GM23338 (cell line): ENCODE measurements around the gene SPDYE17. TPM values are rescaled to one million over a fixed set of nuclear protein-coding genes. Genes with fewer than 3 reads are reported as not detected.
"Not testable (repeated sequence)": the region's sequence is repeated elsewhere in the genome, so short reads cannot be mapped to it uniquely, and the experiment has no call there.

Source experiments
- ATAC-seq: fragments of 200-7000 bp; cut with Tn5 transposase; 3 replicates; pipeline ENCODE4 v1.9.1; 2020
- DNase-seq: peaks from one replicate; pipeline ENCODE4 v3.0.0-alpha.2; 2015; ENCODE audit warnings: low spot score
- H2AFZ ChIP-seq: fragments of 200-600 bp; sonication (generic); 2 replicates; pipeline ENCODE4 v1.8.0; 2016; ENCODE audit warnings: antibody characterized with exemption, mild to moderate bottlenecking, moderate library complexity
- H3F3A ChIP-seq: fragments of 200-600 bp; sonication (generic); replicated peaks from 2 replicates; pipeline ENCODE4 v1.8.0; 2017; ENCODE audit warnings: antibody characterized with exemption, mixed run types, low read depth
- H3K27ac ChIP-seq: fragments of 200-600 bp; sonication (generic); 2 replicates; pipeline ENCODE4 v1.6.1; 2016; ENCODE audit warnings: low read depth
- H3K27me3 ChIP-seq: fragments of 200-600 bp; sonication (generic); 2 replicates; pipeline ENCODE4 v1.8.0; 2016; ENCODE audit warnings: mild to moderate bottlenecking, mixed run types, moderate library complexity; ENCODE audit not compliant: insufficient read depth
- H3K36me3 ChIP-seq: fragments of 200-600 bp; sonication (generic); 2 replicates; pipeline ENCODE4 v1.8.0; 2016; ENCODE audit warnings: mild to moderate bottlenecking; ENCODE audit not compliant: insufficient read depth
- H3K4me1 ChIP-seq: fragments of 200-600 bp; sonication (generic); 2 replicates; pipeline ENCODE4 v1.8.0; 2016; ENCODE audit warnings: mild to moderate bottlenecking, moderate library complexity; ENCODE audit not compliant: insufficient read depth
- H3K4me2 ChIP-seq: fragments of 200-600 bp; sonication (generic); 2 replicates; pipeline ENCODE4 v1.7.1; 2017; ENCODE audit warnings: mixed run types
- H3K4me3 ChIP-seq: fragments of 200-600 bp; sonication (generic); 2 replicates; pipeline ENCODE4 v1.6.1; 2016; ENCODE audit warnings: mixed run types
- H3K79me2 ChIP-seq: fragments of 200-600 bp; sonication (generic); replicated peaks from 2 replicates; pipeline ENCODE4 v1.8.0; 2017; ENCODE audit warnings: mild to moderate bottlenecking; ENCODE audit not compliant: insufficient read depth
- H3K9me2 ChIP-seq: fragments of 200-600 bp; sonication (generic); 2 replicates; pipeline ENCODE4 v1.8.0; 2017; ENCODE audit not compliant: insufficient read depth
- H4K20me1 ChIP-seq: fragments of 200-600 bp; sonication (generic); replicated peaks from 2 replicates; pipeline ENCODE4 v1.8.0; 2017; ENCODE audit warnings: mild to moderate bottlenecking; ENCODE audit not compliant: insufficient read depth
- H3K27ac Mint-ChIP-seq: 2 replicates; pipeline ENCODE4 v1.8.0; 2020; ENCODE audit warnings: inconsistent platforms, mild to moderate bottlenecking, moderate library complexity, mixed read lengths
- H3K27me3 Mint-ChIP-seq: 3 replicates; pipeline ENCODE4 v1.8.0; 2022; ENCODE audit warnings: low read depth, mild to moderate bottlenecking, moderate library complexity, mixed read lengths, inconsistent platforms; ENCODE audit not compliant: insufficient read depth, poor library complexity
- H3K36me3 Mint-ChIP-seq: 3 replicates; pipeline ENCODE4 v1.8.0; 2021; ENCODE audit warnings: low read depth, mild to moderate bottlenecking, inconsistent platforms, moderate library complexity, mixed read lengths
- H3K4me1 Mint-ChIP-seq: 3 replicates; pipeline ENCODE4 v1.8.0; 2020; ENCODE audit warnings: mild to moderate bottlenecking, inconsistent platforms, mixed read lengths
- H3K4me3 Mint-ChIP-seq: 3 replicates; pipeline ENCODE4 v1.8.0; 2021; ENCODE audit warnings: moderate library complexity, mild to moderate bottlenecking, inconsistent platforms, mixed read lengths
- H3K9me3 Mint-ChIP-seq: 3 replicates; pipeline ENCODE4 v1.8.0; 2020; ENCODE audit warnings: moderate library complexity, mild to moderate bottlenecking, inconsistent platforms, mixed read lengths
- polyA plus RNA-seq: library from polyadenylated mRNA; unstranded; fragments of >200 nt; fragmentation: Nextera tagmentation; extraction: Ambion mirVana; gene quantifications from 2 replicates; pipeline ENCODE4 v1.2.1, GENCODE V29; 2016
- total RNA-seq: library from RNA; depleted of rRNA; stranded (reverse); fragments of >200 nt; shearing (Covaris generic); gene quantifications from 2 replicates; pipeline ENCODE4 v1.2.3, GENCODE V29; 2014

SPDYE17 gene
- total and polyA plus RNA-seq, 2 experiments from 2014 or later = not detected

- not testable (repeated sequence) for H3K4me3 ChIP-seq, H3K9me3 Mint-ChIP-seq, H3K36me3 Mint-ChIP-seq, H3K4me1 ChIP-seq, DNase-seq, H2AFZ ChIP-seq, H3F3A ChIP-seq, H3K4me2 ChIP-seq, H3K27me3 ChIP-seq, H3K4me1 Mint-ChIP-seq, ATAC-seq, H3K79me2 ChIP-seq, H3K4me3 Mint-ChIP-seq, H3K9me2 ChIP-seq, H4K20me1 ChIP-seq, H3K27ac Mint-ChIP-seq, H3K27me3 Mint-ChIP-seq, H3K36me3 ChIP-seq, H3K27ac ChIP-seq
Measured at GRCh38 chr7:77006127-77007110, 25.7 kb downstream of the SPDYE17 start.

- not testable (repeated sequence) for H3K27me3 ChIP-seq, H3K4me3 ChIP-seq, H3K4me2 ChIP-seq, H3K9me3 Mint-ChIP-seq, H2AFZ ChIP-seq, H3K27ac ChIP-seq, H3K4me1 Mint-ChIP-seq, H3K36me3 Mint-ChIP-seq, DNase-seq, H3K9me2 ChIP-seq, H3K27me3 Mint-ChIP-seq, H3K27ac Mint-ChIP-seq, H3K4me3 Mint-ChIP-seq, H3F3A ChIP-seq, H3K36me3 ChIP-seq, H3K4me1 ChIP-seq, H4K20me1 ChIP-seq, H3K79me2 ChIP-seq, ATAC-seq
Measured at GRCh38 chr7:77005461-77006057, 26.6 kb downstream of the SPDYE17 start.

- not testable (repeated sequence) for H3K9me2 ChIP-seq, H3K4me1 ChIP-seq, H3K4me3 ChIP-seq, H4K20me1 ChIP-seq, H3K27me3 ChIP-seq, DNase-seq, H3K4me1 Mint-ChIP-seq, H3K27ac ChIP-seq, H3K9me3 Mint-ChIP-seq, H3K79me2 ChIP-seq, H3K36me3 Mint-ChIP-seq, H3K36me3 ChIP-seq, H3K27ac Mint-ChIP-seq, H3F3A ChIP-seq, H3K4me2 ChIP-seq, ATAC-seq, H2AFZ ChIP-seq, H3K27me3 Mint-ChIP-seq, H3K4me3 Mint-ChIP-seq
Measured at GRCh38 chr7:77004151-77004550, 28.0 kb downstream of the SPDYE17 start.

GRCh38 chr7:77003241-77003640, 28.9 kb downstream of the SPDYE17 start:
- not testable (repeated sequence) for H3K9me3 Mint-ChIP-seq, H3K27me3 ChIP-seq, H3K27ac Mint-ChIP-seq, H3K4me2 ChIP-seq, DNase-seq, H3K79me2 ChIP-seq, H3K4me3 ChIP-seq, H3K27me3 Mint-ChIP-seq, H3K27ac ChIP-seq, ATAC-seq, H3K4me1 ChIP-seq, H3K36me3 Mint-ChIP-seq, H3K4me3 Mint-ChIP-seq, H3K36me3 ChIP-seq, H3F3A ChIP-seq, H3K4me1 Mint-ChIP-seq, H3K9me2 ChIP-seq, H2AFZ ChIP-seq, H4K20me1 ChIP-seq

GRCh38 chr7:77002678-77003233, 29.4 kb downstream of the SPDYE17 start:
- not testable (repeated sequence) for H4K20me1 ChIP-seq, H2AFZ ChIP-seq, H3K9me2 ChIP-seq, H3K36me3 ChIP-seq, H3F3A ChIP-seq, H3K9me3 Mint-ChIP-seq, DNase-seq, H3K4me1 Mint-ChIP-seq, H3K27ac Mint-ChIP-seq, H3K36me3 Mint-ChIP-seq, H3K4me1 ChIP-seq, H3K79me2 ChIP-seq, H3K4me3 ChIP-seq, H3K27ac ChIP-seq, H3K27me3 ChIP-seq, H3K27me3 Mint-ChIP-seq, H3K4me2 ChIP-seq, ATAC-seq, H3K4me3 Mint-ChIP-seq

GRCh38 chr7:77002104-77002503, 30.1 kb downstream of the SPDYE17 start:
- not testable (repeated sequence) for H3K4me1 Mint-ChIP-seq, H3K27ac ChIP-seq, H3K4me3 Mint-ChIP-seq, H3K4me3 ChIP-seq, DNase-seq, H4K20me1 ChIP-seq, H3K79me2 ChIP-seq, ATAC-seq, H3K9me2 ChIP-seq, H3K27me3 Mint-ChIP-seq, H3K27me3 ChIP-seq, H3K4me1 ChIP-seq, H3K36me3 ChIP-seq, H3K4me2 ChIP-seq, H2AFZ ChIP-seq, H3K27ac Mint-ChIP-seq, H3K36me3 Mint-ChIP-seq, H3F3A ChIP-seq, H3K9me3 Mint-ChIP-seq
